ENCODE measurements around the gene SMOC1.

The SMOC1 gene

GRCh38 chr14:69959136-69959535, 79.9 kb downstream of the SMOC1 start:
- no peak overlapping the region for H3K9ac ChIP-seq
- TF ChIP-seq, protein P1, sequence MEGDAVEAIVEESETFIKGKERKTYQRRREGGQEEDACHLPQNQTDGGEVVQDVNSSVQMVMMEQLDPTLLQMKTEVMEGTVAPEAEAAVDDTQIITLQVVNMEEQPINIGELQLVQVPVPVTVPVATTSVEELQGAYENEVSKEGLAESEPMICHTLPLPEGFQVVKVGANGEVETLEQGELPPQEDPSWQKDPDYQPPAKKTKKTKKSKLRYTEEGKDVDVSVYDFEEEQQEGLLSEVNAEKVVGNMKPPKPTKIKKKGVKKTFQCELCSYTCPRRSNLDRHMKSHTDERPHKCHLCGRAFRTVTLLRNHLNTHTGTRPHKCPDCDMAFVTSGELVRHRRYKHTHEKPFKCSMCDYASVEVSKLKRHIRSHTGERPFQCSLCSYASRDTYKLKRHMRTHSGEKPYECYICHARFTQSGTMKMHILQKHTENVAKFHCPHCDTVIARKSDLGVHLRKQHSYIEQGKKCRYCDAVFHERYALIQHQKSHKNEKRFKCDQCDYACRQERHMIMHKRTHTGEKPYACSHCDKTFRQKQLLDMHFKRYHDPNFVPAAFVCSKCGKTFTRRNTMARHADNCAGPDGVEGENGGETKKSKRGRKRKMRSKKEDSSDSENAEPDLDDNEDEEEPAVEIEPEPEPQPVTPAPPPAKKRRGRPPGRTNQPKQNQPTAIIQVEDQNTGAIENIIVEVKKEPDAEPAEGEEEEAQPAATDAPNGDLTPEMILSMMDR (conservative IDR thresholded peaks at IDR 0.05; ENCODE audit: low read depth, low read length) = no peak
- H3K4me3 ChIP-seq (IDR thresholded peaks at IDR 0.05; ENCODE audit: insufficient read depth, low read depth, low read length) = no peak overlapping the region
- H3K27me3 ChIP-seq (ENCODE audit: insufficient read depth, low read depth) = no peaks in the 10 kb centered on the region
- no peaks in the 10 kb centered on the region for H4K20me1 ChIP-seq (ENCODE audit: insufficient read depth)
- H3K27ac ChIP-seq = no peak overlapping the region
- H2AFZ ChIP-seq (ENCODE audit: low read depth) = no peak overlapping the region
- H3K4me1 ChIP-seq (ENCODE audit: low read depth, poor library complexity, severe bottlenecking) = no peaks in the 10 kb centered on the region
- no peaks in the 10 kb centered on the region for H3K79me2 ChIP-seq (ENCODE audit: insufficient read depth, low read depth)
- H3K4me2 ChIP-seq = no peak overlapping the region
- no peaks in the 10 kb centered on the region for H3K36me3 ChIP-seq (ENCODE audit: insufficient read depth)

DNA sequence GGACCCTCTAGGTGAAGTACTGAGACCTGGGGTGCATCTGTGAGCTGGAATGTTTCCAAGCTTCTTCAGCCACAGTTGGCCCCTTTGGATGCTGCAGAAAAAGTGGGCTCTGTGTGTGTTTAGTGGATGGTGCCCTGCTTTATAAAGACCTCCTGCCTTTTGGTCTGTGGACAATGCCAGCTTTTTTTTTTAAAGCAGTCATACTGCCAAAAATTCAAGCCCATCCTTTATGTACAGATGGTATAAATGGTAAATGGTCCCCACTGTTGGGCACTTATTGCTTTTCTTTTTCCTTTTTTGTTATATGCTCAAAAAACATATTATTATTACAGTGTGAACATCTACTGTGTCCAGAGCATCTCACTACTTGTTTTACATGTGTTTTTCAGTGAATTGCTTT, 81.1 kb downstream of the SMOC1 start:
- Histone ChIP-seq H3K4me1 (ENCODE audit: low read depth, poor library complexity, severe bottlenecking) (no peaks in the 10 kb centered on the region), H4K20me1 (ENCODE audit: insufficient read depth) (no peaks in the 10 kb centered on the region), H3K9ac (no peak overlapping the region), H3K27ac (no peak overlapping the region), H2AFZ (ENCODE audit: low read depth) (no peak overlapping the region), H3K4me2 (no peak overlapping the region), H3K36me3 (ENCODE audit: insufficient read depth) (no peaks in the 10 kb centered on the region), H3K4me3 (IDR thresholded peaks at IDR 0.05; ENCODE audit: insufficient read depth, low read depth, low read length) (no peak overlapping the region), H3K79me2 (ENCODE audit: insufficient read depth, low read depth) (no peaks in the 10 kb centered on the region), H3K27me3 (ENCODE audit: insufficient read depth, low read depth) (no peaks in the 10 kb centered on the region)
- TF ChIP-seq, protein P1 (conservative IDR thresholded peaks at IDR 0.05; ENCODE audit: low read depth, low read length) = no peak

GRCh38 chr14:69963966-69964365, 84.8 kb downstream of the SMOC1 start:
- no peak overlapping the region for H3K27ac ChIP-seq
- no peak overlapping the region for H3K9ac ChIP-seq
- no peak overlapping the region for H2AFZ ChIP-seq (ENCODE audit: low read depth)
- H3K36me3 ChIP-seq (ENCODE audit: insufficient read depth) = no peaks in the 10 kb centered on the region
- no peak overlapping the region for H3K4me2 ChIP-seq
- TF ChIP-seq, protein P1 (conservative IDR thresholded peaks at IDR 0.05; ENCODE audit: low read depth, low read length) = no peak
- no peak overlapping the region for H3K4me3 ChIP-seq (IDR thresholded peaks at IDR 0.05; ENCODE audit: insufficient read depth, low read depth, low read length)
- H3K4me1 ChIP-seq (ENCODE audit: low read depth, poor library complexity, severe bottlenecking) = no peaks in the 10 kb centered on the region
- H4K20me1 ChIP-seq (ENCODE audit: insufficient read depth) = no peaks in the 10 kb centered on the region
- H3K79me2 ChIP-seq (ENCODE audit: insufficient read depth, low read depth) = no peaks in the 10 kb centered on the region
- no peaks in the 10 kb centered on the region for H3K27me3 ChIP-seq (ENCODE audit: insufficient read depth, low read depth)

DNA sequence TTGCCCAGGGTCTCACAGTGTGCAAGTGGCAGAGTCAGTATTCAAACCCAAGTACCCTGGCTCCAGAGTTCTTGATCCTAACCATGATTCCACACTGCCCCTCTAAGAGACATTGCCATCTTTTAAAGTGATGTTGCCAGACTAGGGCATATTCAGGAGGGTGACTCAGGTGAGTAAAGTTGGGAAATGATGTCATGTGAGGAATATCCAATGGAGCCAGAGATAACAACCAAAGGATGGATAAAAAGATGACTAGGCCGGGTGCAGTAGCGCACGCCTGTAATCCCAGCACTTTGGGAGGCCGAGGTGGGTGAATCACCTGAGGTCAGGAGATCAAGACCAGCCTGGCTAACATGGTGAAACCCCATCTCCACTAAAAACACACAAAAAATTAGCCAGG, 85.6 kb downstream of the SMOC1 start:
- no peak overlapping the region for H3K27ac ChIP-seq
- no peak overlapping the region for H3K4me3 ChIP-seq (IDR thresholded peaks at IDR 0.05; ENCODE audit: insufficient read depth, low read depth, low read length)
- TF ChIP-seq, protein P1 (conservative IDR thresholded peaks at IDR 0.05; ENCODE audit: low read depth, low read length) = no peak
- H2AFZ ChIP-seq (ENCODE audit: low read depth) = no peak overlapping the region
- no peaks in the 10 kb centered on the region for H3K4me1 ChIP-seq (ENCODE audit: low read depth, poor library complexity, severe bottlenecking)
- H4K20me1 ChIP-seq (ENCODE audit: insufficient read depth) = no peaks in the 10 kb centered on the region
- no peaks in the 10 kb centered on the region for H3K79me2 ChIP-seq (ENCODE audit: insufficient read depth, low read depth)
- no peak overlapping the region for H3K9ac ChIP-seq
- H3K36me3 ChIP-seq (ENCODE audit: insufficient read depth) = no peaks in the 10 kb centered on the region
- no peaks in the 10 kb centered on the region for H3K27me3 ChIP-seq (ENCODE audit: insufficient read depth, low read depth)
- H3K4me2 ChIP-seq = no peak overlapping the region
